HL-60 (cell line): ENCODE data around the gene KAZALD1.
A peak's percentile ranks its signal among the peaks of the same experiment; 100 is the strongest.

Experiments
- DNase-seq, 2 experiments: peaks; one replicate each; pipeline ENCODE4 v3.0.0-alpha.2; 2010 to 2020; ENCODE audit warnings: low read depth in 1 of 2, low spot score in 1 of 2
- H3K27ac ChIP-seq: fragments of 250-450 bp; sonication (Bioruptor Pico); replicated peaks from 2 replicates; pipeline ENCODE4 v1.5.1; 2020; ENCODE audit warnings: mild to moderate bottlenecking, moderate library complexity
- H3K27me3 ChIP-seq: fragments of 250-450 bp; sonication (Bioruptor Pico); 2 replicates; pipeline ENCODE4 v1.5.1; 2021; ENCODE audit warnings: mild to moderate bottlenecking, moderate library complexity; ENCODE audit not compliant: insufficient read depth, poor library complexity, severe bottlenecking
- H3K4me3 ChIP-seq: replicated peaks from 2 replicates; pipeline ENCODE4 v1.5.1; 2011; ENCODE audit warnings: mild to moderate bottlenecking, control low read depth, low read length; ENCODE audit not compliant: insufficient read depth
- GABPA ChIP-seq: IDR thresholded peaks from 2 replicates; pipeline ENCODE4 v1.6.1; 2012; ENCODE audit warnings: low read depth
- POLR2AphosphoS5 ChIP-seq: IDR thresholded peaks from 2 replicates; pipeline ENCODE4 v1.6.1; 2012; ENCODE audit warnings: low read depth
- SPI1 ChIP-seq: IDR thresholded peaks from 2 replicates; pipeline ENCODE4 v1.6.1; 2012; ENCODE audit warnings: low read depth, mild to moderate bottlenecking, borderline replicate concordance
- long read RNA-seq: library from polyadenylated mRNA; unstranded; transcript quantifications from one replicate; pipeline ENCODE4 v2.0.0, GENCODE V29; 2020
- TF ChIP-seq, protein P1 (sequence below): IDR thresholded peaks from 2 replicates; pipeline ENCODE4 v1.6.1; 2012; ENCODE audit warnings: low read depth; ENCODE audit not compliant: insufficient replicate concordance
- TF ChIP-seq, protein P2 (sequence below): IDR thresholded peaks from one replicate; pipeline ENCODE4 v1.5.1; 2011; ENCODE audit warnings: low read length, control low read depth, inconsistent platforms; ENCODE audit not compliant: insufficient read depth

KAZALD1 gene, protein sequence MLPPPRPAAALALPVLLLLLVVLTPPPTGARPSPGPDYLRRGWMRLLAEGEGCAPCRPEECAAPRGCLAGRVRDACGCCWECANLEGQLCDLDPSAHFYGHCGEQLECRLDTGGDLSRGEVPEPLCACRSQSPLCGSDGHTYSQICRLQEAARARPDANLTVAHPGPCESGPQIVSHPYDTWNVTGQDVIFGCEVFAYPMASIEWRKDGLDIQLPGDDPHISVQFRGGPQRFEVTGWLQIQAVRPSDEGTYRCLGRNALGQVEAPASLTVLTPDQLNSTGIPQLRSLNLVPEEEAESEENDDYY
- long read RNA-seq, partial matches to known transcripts = 0 of 40 reads
- long read RNA-seq, other reads (novel, unspliced or antisense) = 38 of 40 reads

DNA sequence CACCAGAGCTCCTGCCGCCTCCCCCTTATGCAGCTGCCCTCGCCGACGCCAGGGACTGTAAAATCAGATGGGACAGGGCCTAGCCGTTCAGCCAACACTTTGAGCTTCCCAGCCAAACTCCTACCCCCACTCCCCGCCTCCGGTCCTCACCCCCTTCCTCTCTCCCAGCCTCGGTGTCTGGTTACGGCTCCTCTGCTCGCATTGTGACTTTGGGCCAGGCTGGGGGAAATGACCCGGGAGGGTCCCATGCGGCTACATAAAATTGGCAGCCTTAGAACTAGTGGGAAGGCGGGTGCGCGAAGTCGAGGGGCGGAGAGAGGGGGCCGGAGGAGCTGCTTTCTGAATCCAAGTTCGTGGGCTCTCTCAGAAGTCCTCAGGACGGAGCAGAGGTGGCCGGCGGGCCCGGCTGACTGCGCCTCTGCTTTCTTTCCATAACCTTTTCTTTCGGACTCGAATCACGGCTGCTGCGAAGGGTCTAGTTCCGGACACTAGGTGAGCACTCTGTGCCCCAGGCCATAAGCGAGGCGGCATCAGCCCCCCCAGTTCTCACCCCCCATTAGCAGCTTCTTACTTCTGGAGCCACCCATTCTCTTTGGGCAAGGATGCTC is at the start of gene KAZALD1:
Gene KAZALD1 (plus strand): TSS at position 366 of the 608 bp plus-strand sequence. CDS start 604 bp downstream, outside the sequence.
- DNase-seq = no peak
- TF ChIP-seq, protein P1, sequence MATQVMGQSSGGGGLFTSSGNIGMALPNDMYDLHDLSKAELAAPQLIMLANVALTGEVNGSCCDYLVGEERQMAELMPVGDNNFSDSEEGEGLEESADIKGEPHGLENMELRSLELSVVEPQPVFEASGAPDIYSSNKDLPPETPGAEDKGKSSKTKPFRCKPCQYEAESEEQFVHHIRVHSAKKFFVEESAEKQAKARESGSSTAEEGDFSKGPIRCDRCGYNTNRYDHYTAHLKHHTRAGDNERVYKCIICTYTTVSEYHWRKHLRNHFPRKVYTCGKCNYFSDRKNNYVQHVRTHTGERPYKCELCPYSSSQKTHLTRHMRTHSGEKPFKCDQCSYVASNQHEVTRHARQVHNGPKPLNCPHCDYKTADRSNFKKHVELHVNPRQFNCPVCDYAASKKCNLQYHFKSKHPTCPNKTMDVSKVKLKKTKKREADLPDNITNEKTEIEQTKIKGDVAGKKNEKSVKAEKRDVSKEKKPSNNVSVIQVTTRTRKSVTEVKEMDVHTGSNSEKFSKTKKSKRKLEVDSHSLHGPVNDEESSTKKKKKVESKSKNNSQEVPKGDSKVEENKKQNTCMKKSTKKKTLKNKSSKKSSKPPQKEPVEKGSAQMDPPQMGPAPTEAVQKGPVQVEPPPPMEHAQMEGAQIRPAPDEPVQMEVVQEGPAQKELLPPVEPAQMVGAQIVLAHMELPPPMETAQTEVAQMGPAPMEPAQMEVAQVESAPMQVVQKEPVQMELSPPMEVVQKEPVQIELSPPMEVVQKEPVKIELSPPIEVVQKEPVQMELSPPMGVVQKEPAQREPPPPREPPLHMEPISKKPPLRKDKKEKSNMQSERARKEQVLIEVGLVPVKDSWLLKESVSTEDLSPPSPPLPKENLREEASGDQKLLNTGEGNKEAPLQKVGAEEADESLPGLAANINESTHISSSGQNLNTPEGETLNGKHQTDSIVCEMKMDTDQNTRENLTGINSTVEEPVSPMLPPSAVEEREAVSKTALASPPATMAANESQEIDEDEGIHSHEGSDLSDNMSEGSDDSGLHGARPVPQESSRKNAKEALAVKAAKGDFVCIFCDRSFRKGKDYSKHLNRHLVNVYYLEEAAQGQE = peak; percentile 6
- TF ChIP-seq, protein P2, sequence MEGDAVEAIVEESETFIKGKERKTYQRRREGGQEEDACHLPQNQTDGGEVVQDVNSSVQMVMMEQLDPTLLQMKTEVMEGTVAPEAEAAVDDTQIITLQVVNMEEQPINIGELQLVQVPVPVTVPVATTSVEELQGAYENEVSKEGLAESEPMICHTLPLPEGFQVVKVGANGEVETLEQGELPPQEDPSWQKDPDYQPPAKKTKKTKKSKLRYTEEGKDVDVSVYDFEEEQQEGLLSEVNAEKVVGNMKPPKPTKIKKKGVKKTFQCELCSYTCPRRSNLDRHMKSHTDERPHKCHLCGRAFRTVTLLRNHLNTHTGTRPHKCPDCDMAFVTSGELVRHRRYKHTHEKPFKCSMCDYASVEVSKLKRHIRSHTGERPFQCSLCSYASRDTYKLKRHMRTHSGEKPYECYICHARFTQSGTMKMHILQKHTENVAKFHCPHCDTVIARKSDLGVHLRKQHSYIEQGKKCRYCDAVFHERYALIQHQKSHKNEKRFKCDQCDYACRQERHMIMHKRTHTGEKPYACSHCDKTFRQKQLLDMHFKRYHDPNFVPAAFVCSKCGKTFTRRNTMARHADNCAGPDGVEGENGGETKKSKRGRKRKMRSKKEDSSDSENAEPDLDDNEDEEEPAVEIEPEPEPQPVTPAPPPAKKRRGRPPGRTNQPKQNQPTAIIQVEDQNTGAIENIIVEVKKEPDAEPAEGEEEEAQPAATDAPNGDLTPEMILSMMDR = no peak
- 0 out of 2 replicates have a peak, but pooled peaks have one; percentile 14 for TF ChIP-seq POLR2AphosphoS5

DNA sequence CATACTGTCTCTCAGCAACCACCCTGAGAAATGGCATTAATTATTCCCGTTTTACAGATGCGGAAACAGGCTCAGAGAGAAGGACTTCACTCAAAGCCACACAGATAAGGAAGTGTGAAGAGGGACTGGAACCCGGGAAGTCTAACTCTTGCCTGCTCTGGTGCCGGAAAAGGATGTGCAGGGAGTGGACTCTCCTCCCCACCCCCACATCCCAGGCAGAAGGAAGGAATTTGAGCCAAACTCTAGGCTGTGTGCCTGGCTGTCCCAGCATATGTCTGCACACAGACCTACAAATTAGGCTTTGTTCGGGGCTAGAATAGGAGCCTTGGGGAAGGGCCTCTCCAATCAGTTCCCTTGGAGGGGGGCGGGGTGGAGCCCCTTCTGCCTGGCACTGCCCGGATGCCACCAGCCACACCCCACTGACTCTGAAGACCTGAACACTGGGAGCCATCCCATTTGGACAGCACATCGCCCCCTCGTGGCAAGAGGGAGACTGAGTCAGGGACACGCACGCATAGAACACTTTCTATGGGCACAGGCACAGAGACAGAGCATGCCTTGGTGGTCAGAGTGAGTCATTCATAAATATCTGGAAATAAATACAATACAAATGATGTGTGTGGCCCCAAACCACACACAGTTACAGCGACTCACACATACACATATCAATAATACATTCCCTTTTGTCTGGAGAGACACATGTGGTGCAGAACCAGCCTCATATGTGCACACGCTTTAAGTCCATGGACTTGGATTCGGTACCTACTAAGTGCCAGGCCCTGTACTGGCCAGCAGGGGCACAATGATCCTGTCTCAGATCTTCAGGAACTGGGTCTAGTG is 49.0 kb upstream of the KAZALD1 start:
- TF ChIP-seq, protein P1 = no peak
- TF ChIP-seq, protein P2 = peak; percentile 77
- Histone ChIP-seq H3K27ac (no peak overlapping the region), H3K4me3 (no peak overlapping the region), H3K27me3 (no peaks in the 10 kb centered on the region)
- peak; percentile 71 to 82 for DNase-seq

More for the DNA sequence above, at the start of gene KAZALD1:
- H3K27me3 ChIP-seq = no peaks in the 10 kb centered on the region
- H3K4me3 ChIP-seq = peak within 1 kb of the TSS; percentile 87
- peak within 1 kb of the TSS; percentile 100 for H3K27ac ChIP-seq

DNA sequence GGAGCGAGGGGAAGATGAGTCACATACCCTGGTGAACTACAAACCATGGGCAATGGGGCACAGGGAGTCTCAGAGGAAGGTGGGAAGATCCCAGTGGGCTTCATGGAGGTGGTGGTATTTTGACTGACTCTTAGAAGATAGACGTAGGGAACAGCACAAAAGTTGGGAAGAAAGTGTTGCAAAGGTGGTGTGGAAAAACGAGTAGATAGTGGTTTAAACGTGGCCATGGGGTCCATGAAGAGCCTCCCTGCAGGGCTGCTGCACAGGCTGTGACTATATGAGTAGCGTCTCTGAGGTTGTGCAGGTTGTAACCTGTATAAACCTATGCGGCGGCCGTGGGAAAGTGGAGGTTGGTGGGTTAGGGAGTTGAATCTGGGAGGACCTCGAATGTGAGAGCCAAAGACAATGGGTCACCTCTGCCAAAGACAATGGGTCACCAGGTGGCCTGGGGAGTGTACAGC is 48.4 kb upstream of the KAZALD1 start:
- Histone ChIP-seq H3K27ac (no peak overlapping the region), H3K27me3 (no peaks in the 10 kb centered on the region), H3K4me3 (no peak overlapping the region)
- TF ChIP-seq GABPA (no peak), POLR2AphosphoS5 (no peak), SPI1 (no peak)
- TF ChIP-seq, protein P1 = no peak
- TF ChIP-seq, protein P2 = no peak
- no peak for DNase-seq
